NCI-H1436 (cell line): ENCODE data around the gene CYP2C9.
"Not testable (repeated sequence)": the region's sequence is repeated elsewhere in the genome, so short reads cannot be mapped to it uniquely, and the experiment has no call there.

Experiments used
- DNase-seq: peaks from one replicate; lab custom pipeline; 2025; lab: John Stamatoyannopoulos, UW

The CYP2C9 gene

GRCh38 chr10:94938383-94938782, at the start of gene CYP2C9:
Gene CYP2C9 (plus strand): TSS chr10:94938658. CDS start chr10:94938683, 25 bp downstream.
- no peak for DNase-seq

- no peak for DNase-seq
Observed at GRCh38 chr10:94889123-94889522, 49.3 kb upstream of the CYP2C9 start.

DNA sequence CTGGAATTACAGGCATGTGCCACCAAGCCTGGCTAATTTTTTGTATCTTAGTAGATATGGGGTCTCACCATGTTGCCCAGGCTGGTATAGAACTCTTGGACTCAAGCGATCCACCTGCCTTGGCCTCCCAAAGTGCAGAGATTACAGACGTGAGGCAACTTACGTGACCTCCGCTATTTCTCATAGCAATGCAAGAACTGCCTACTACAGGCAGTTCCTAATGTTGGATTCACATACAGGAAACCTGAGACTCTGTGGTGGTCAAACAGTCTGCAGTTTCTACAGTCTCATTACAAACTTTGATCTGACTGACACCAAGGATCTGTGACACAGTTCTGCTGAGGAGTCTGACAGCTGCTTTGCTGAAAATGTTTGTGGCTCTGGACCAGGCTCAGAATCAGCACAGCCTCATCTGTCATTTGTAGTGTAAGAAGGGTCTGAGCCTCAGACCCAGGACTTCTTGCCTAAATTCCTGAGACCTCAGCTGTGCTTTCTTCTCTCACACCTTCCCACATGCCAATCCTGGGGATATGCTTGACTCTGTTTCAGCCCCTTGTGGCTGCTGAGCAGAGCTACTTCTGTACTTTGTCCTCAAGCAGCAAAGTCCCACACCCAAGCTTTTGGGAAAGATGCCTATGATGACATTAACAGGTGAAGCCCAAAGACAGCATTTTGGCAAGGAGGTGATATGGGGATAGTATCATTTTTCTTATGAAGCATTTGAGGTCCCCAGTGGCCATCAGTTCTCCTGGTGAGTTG, 48.0 kb upstream of the CYP2C9 start:
- no peak for DNase-seq

GRCh38 chr10:94898414-94898813, 40.0 kb upstream of the CYP2C9 start:
- DNase-seq: not testable (repeated sequence)

GRCh38 chr10:94902080-94902479, 36.4 kb upstream of the CYP2C9 start:
- no peak for DNase-seq

DNA sequence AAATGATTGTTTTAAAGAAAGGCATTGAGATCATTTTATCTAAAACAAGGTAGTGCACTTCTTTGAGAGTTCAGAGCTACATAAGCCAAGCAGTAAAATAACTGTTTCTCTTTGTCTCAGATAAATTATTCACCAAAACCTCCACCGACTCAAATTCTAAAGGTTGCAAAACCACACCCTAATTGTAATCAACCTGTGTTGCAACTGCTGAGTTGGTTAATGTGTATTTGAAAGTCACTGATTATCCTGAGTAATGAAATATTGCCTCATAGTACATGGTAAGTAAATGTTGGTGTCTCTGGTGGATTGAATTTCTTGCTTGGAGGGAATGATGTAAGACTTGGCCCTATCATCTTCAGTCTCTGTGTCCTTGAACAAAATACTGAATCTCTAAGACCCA, 35.9 kb upstream of the CYP2C9 start:
- DNase-seq: no peak

DNA sequence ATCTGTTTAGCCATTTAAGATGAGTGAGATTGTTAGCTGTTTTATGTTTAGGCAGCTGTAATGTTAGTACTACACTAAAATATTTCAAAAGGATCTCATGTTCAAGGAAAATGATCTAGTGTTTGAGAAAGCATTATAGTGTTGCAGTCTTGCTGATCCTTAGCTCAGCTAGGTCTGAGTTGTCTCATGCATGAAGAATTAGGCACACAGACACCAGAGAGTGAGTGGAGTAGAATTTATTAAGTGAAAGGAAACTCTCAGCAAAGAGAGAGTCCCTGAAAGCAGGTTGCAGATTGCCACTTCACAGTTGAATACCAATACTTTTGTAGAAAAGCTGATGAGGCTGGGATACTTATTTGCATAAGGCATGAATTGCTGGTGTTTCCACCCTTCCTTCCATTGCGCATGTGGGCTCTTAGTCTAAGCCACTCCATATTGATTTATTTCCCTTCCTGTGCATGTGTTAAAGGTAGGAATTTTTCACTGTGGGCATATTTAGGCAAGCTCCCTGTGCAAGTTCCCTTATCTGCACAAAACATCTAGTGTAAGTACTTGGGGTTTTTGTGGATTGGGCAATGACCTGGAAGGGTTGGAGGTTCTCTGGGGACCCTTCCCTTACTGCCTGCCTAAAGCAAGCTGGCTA, 33.8 kb upstream of the CYP2C9 start:
- DNase-seq: not testable (repeated sequence)

DNA sequence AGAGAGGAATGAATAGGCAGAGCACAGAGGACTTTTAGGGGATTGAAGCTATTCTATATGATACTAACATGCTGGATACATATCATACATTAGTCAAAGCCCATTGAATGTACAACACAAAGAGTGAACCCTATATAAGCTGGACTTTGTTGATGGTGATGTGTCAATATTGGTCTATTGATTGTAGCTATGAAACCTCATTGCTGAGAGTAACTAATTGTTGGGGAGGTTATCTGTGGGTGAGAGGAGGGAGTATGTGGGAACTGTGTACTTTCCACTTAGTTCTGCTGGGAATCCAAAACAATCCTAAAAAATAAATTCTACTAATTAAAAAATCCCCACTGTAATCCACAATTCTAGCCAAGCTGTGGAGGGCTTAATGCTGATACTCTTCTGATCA, 22.0 kb upstream of the CYP2C9 start:
- DNase-seq: no peak

- no peak for DNase-seq
Observed at GRCh38 chr10:94936721-94937120, 1.7 kb upstream of the CYP2C9 start.

DNA sequence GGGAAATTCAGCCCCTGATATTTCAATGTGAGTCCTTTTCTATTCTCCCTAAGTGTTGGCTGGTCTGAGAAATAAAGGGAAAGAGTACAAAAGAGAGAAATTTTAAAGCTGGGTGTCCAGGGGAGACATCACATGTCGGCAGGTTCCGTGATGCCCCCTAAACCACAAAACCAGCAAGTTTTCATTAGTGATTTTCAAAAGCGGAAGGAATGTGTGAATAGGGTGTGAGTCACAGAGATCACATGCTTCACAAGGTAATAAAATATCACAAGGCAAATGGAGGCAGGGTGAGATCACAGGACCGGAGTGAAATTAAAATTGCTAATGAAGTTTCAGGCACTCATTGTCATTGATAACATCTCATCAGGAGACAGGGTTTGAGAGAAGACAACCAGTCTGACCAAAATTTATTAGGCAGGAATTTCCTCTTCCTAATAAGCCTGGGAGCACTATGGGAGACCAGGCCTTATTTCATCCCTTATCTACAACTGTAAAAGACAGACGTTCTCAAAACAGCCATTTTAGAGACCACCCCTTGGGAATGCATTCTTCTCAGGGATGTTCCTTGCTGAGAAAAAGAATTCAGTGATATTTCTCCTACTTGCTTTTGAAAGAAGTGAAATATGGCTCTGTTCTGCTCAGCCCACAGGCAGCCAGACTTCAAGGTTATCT, 5.1 kb downstream of the CYP2C9 start:
- not testable (repeated sequence) for DNase-seq

GRCh38 chr10:94946181-94946580, 7.7 kb downstream of the CYP2C9 start:
- not testable (repeated sequence) for DNase-seq

DNA sequence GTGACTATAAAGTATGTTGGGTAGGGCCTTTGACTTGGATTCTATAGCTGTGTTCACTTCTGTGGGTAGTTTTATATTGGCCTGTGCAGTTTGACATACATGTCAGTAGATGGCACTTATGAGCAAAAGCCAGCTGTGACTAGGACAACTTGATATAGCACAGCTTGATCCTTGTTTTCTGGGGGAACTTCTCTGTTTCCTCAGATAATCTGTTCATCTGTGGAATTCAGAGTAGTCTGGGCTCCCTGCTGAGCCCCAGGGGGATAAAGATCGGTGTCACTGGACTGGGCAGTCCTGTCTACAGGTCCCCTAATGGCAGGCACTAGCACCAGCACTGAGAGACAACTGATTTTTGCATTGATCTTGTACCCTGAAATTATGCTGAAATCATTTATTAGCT, 25.4 kb downstream of the CYP2C9 start:
- DNase-seq: no peak

GRCh38 chr10:94983555-94983954, 45.1 kb downstream of the CYP2C9 start:
- no peak for DNase-seq

DNA sequence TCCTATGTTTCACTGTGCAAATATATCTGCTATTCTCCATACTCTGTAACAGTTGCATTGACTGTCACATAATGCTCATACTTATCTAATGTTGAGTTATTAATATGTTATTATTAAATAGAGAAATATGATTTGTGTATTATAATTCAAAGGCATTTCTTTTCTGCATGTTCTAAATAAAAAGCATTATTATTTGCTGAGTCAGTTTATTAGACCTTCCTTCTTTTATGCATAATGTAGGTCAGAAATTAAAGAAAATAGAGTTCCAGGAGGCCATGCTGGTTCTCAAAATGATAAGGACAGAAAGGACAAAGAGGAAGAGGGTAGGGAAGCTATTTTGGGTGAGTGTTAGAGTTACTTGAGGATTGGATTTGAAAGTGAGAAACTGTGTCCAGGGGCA, 50.7 kb downstream of the CYP2C9 start:
- DNase-seq: no peak

GRCh38 chr10:94991243-94991888, 52.9 kb downstream of the CYP2C9 start:
- DNase-seq: no peak

- no peak for DNase-seq
Observed at GRCh38 chr10:94992811-94993210, 54.4 kb downstream of the CYP2C9 start.

DNA sequence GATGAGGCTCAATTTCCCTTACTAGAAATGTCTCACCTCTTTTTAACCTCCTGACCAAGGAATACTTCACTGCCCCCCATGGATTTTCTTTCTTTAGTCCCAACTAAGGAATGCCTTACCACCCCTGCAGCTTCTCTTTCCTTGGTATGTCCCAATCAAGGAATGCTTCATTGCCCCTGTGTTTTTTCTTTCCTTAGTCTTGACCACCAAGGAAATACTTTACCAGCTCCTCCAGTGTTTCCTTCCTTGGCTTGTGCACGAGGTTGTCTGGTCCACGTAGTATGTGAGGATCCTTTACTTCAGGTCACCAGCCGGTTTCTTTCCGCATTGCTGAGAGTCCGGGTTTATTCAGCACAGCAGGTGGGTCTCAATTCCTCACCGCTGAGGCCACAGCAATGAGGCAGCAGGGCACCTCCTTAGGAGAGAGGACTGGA, 59.3 kb downstream of the CYP2C9 start:
- DNase-seq: no peak

DNA sequence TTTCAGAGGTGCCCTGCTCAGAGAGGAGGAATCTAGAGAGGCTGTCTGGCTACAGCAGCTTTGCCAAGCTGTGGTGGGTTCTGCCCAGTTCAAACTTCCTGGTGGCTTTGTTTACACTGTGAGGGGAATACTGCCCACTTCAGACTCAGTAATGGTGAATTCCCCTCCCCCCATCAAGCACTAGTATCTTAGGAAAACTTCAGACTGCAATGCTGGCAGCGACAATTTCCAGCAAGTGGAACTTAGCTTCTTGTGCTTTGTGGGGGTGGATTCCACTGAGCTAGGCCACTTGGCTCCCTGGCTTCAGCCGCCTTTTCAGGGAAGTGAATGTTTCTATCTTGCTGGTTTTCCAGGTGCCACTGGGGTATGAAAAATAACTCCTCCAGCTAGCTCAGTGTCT, 88.0 kb downstream of the CYP2C9 start:
- no peak for DNase-seq

- no peak for DNase-seq
Observed at GRCh38 chr10:95031656-95032055, 93.2 kb downstream of the CYP2C9 start.

DNA sequence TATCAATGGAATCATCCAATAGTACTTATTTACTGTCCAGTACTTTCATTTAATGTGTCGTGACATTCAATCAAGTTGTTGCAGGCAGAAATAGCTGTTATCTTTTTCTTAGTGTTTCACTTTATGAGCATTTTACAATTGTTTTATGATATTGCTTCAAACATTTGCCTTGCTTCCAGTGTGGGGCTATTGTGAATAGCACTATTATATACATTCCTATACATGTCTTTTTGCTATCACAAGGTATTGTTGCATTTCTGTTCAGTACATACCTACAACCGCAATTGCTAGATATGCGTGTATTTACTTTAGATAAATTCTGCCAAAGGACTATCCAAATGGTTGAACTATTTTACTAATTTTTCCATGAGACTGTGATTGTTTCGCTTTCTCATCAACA, 95.9 kb downstream of the CYP2C9 start:
- no peak for DNase-seq

DNA sequence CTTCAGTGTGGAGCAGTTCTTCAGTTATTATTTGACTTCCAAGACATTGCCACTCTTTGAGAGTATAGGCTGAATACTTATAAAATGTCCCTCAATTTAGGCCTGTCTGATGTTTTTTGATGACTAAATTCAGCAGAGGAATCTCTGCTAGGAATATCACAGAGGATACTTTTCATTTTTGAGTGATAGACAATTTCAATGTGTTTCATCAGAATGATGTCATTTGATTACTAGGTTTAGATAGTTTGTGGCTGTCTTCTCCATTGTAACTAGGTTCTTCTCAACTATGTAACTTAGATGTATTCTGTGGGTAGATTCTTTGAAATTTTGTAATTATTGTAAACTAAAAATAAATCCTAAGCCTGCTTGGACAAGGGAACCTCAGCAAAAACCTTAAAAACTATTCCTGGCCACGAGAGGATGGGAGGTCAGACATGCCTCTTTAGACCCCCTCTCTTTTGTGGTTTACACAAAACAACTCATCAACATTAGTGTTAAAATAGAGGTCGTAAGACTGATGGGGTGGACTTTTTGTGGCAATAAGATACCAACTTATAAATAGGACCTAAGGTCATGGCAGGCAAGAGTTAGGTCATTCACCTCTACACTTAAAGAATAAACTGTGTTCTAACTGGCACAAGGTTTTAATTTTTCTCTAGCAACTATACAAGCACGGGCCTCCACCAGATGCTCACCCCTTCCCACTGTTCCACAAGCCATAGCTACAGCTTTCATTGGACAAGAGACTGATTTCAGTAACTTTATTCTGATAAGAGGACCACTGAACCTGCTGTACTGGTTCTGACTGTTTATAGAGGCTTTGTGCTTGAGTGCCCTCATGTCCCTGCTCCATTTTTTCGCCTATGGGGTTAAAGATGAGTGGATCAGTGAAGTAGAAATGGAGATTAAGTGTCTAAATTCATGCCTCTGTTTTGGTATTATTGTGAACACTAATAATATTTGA, 97.2 kb downstream of the CYP2C9 start:
- DNase-seq: no peak
